H1 (cell line): ENCODE data around the gene HOXD4. TPM values are rescaled to one million over a fixed set of nuclear protein-coding genes. Genes with fewer than 3 reads are reported as not detected.

Source experiments
- CTBP2 ChIP-seq: IDR thresholded peaks from 2 replicates; pipeline ENCODE4 v1.7.0; 2011; ENCODE audit warnings: borderline replicate concordance, mild to moderate bottlenecking, moderate library complexity, mixed read lengths, low read length; ENCODE audit not compliant: insufficient read depth, insufficient read length
- NANOG ChIP-seq: IDR thresholded peaks from 2 replicates; pipeline ENCODE4 v1.6.1; 2011; ENCODE audit warnings: low read length, low read depth, mild to moderate bottlenecking, inconsistent platforms; ENCODE audit not compliant: insufficient read depth, poor library complexity, severe bottlenecking
- polyA plus RNA-seq, 7 experiments: library from polyadenylated mRNA; depleted of rRNA in 3 of 7; stranded (reverse) in 5 of 7; unstranded in 2 of 7; fragments of >200 nt in 5 of 7; fragments of 200-250 nt in 2 of 7; gene quantifications; 1 replicate in 5 of 7; 2 replicates in 1 of 7; 4 replicates in 1 of 7; pipeline versions ENCODE4 v1.2.1 to v1.2.3, GENCODE V29; 2011 to 2013; ENCODE audit warnings: missing spikeins in 2 of 7, mixed read lengths in 2 of 7
- total RNA-seq: library from RNA; stranded (reverse); fragmentation: NEBNext Ultra II Directional; extraction: Animal tissue kit (Norgen Biotek cat#: 25700); gene quantifications from 2 replicates; pipeline ENCODE4 v1.2.1, GENCODE V29; 2021

The HOXD4 gene
- total and polyA plus RNA-seq, 2 of the 8 experiments (the other 6 are each of a cell fraction or from before 2014, with no cell fraction given): not detected

DNA sequence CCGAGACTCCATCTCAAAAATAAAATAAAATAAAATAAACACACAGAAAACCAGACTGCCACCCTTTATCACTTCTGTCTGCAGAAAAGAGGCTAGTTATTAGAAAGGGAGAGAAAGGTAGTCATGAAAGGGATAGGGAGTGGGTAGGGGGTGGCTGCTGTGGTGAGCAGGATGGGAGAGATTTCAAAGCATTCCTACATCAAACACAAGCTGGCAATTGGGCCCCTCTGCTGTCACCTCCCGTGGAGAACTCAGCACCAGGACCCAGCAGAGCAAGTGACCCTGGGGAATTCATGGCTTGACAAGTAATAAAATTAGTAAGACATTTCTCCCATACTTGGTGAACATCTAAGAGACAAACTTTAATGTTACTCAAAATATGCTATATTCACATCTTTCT lies 33.4 kb downstream of the HOXD4 start (continued):
- no peak for TF ChIP-seq NANOG
- TF ChIP-seq CTBP2: no peak
